DND-41 (cell line): ENCODE results near the gene AKIRIN1.

Source experiments
- CTCF ChIP-seq: IDR thresholded peaks from 2 replicates; pipeline ENCODE4 v1.5.1; 2012; ENCODE audit warnings: borderline replicate concordance, low read length, moderate library complexity, mild to moderate bottlenecking; ENCODE audit not compliant: poor library complexity, severe bottlenecking; ENCODE audit errors: extremely low read depth
- EZH2 ChIP-seq: IDR thresholded peaks from 3 replicates; pipeline ENCODE4 v1.6.1; 2012; ENCODE audit warnings: borderline replicate concordance, low read depth, mild to moderate bottlenecking, moderate library complexity, low read length, inconsistent platforms; ENCODE audit not compliant: severe bottlenecking

- no peak for TF ChIP-seq CTCF
- TF ChIP-seq EZH2 = no peak
These were observed 28.5 kb upstream of the AKIRIN1 start for GRCh38 chr1:38962560-38962959.
